HK-2 (cell line): Measurements from ENCODE around the gene ADAMTSL1.

Source experiments
- DNase-seq: peaks from one replicate; pipeline ENCODE4 v3.0.0-alpha.2; 2018; ENCODE audit not compliant: unreplicated experiment

ADAMTSL1 gene

GRCh38 chr9:18550286-18550685 lies 76.3 kb downstream of the ADAMTSL1 start:
- no peak for DNase-seq

GRCh38 chr9:18554244-18554643 lies 80.3 kb downstream of the ADAMTSL1 start:
- DNase-seq: no peak

- DNase-seq: no peak
These were observed 81.3 kb downstream of the ADAMTSL1 start for GRCh38 chr9:18555105-18555883.

- no peak for DNase-seq
These were observed 90.3 kb downstream of the ADAMTSL1 start for GRCh38 chr9:18564018-18564880.

GRCh38 chr9:18566121-18566520 lies 92.2 kb downstream of the ADAMTSL1 start:
- DNase-seq: no peak

- DNase-seq: no peak
These were observed 95.0 kb downstream of the ADAMTSL1 start for GRCh38 chr9:18568973-18569372.

GRCh38 chr9:18569941-18570630 lies 96.1 kb downstream of the ADAMTSL1 start:
- DNase-seq: no peak

GRCh38 chr9:18573021-18573556 lies 99.1 kb downstream of the ADAMTSL1 start:
- DNase-seq: no peak

- no peak for DNase-seq
These were observed 101.7 kb downstream of the ADAMTSL1 start for GRCh38 chr9:18575686-18576085.

- no peak for DNase-seq
These were observed 105.6 kb downstream of the ADAMTSL1 start for GRCh38 chr9:18579536-18579935.

GRCh38 chr9:18580151-18580550 lies 106.2 kb downstream of the ADAMTSL1 start:
- DNase-seq: no peak

- DNase-seq: no peak
These were observed 112.0 kb downstream of the ADAMTSL1 start for GRCh38 chr9:18585996-18586395.

- no peak for DNase-seq
These were observed 114.0 kb downstream of the ADAMTSL1 start for GRCh38 chr9:18588002-18588401.

- no peak for DNase-seq
These were observed 117.3 kb downstream of the ADAMTSL1 start for GRCh38 chr9:18591261-18591660.

GRCh38 chr9:18594837-18595236 lies 120.9 kb downstream of the ADAMTSL1 start:
- DNase-seq: no peak

- no peak for DNase-seq
These were observed 121.6 kb downstream of the ADAMTSL1 start for GRCh38 chr9:18595597-18595996.

- DNase-seq: no peak
These were observed 123.0 kb downstream of the ADAMTSL1 start for GRCh38 chr9:18596920-18597319.

GRCh38 chr9:18598969-18599368 lies 125.0 kb downstream of the ADAMTSL1 start:
- no peak for DNase-seq

- DNase-seq: no peak
These were observed 127.1 kb downstream of the ADAMTSL1 start for GRCh38 chr9:18601026-18601425.

- DNase-seq: no peak
These were observed 128.0 kb downstream of the ADAMTSL1 start for GRCh38 chr9:18601956-18602355.

GRCh38 chr9:18604767-18605730 lies 131.1 kb downstream of the ADAMTSL1 start:
- DNase-seq: no peak
